ENCODE measurements around the gene CACUL1. TPM values are rescaled to one million over a fixed set of nuclear protein-coding genes. Genes with fewer than 3 reads are reported as not detected.
"Not testable (repeated sequence)": the region's sequence is repeated elsewhere in the genome, so short reads cannot be mapped to it uniquely, and the experiment has no call there.

Gene CACUL1
- total RNA-seq, 2 donors from 2014 or later: 37.9 to 49.3 TPM

GRCh38 chr10:118674226-118674919, 80.4 kb downstream of the CACUL1 start:
- Histone ChIP-seq H3K27me3 (no peaks in the 10 kb centered on the region), H3K9ac (ENCODE audit: low read depth in 2 of 2, low read length in 2 of 2) (no peak overlapping the region), H3K4me3 (no peak overlapping the region), H3K4me1 (no peaks in the 10 kb centered on the region), H3K9me3 (no peaks in the 10 kb centered on the region), H3K27ac (no peak overlapping the region), H3K36me3 (no peaks in the 10 kb centered on the region)
- no peak for DNase-seq
- intact Hi-C loops (cut with DNase I): no loop called here
- TF ChIP-seq CTCF (IDR thresholded peaks at IDR 0.05): no peak

GRCh38 chr10:118672766-118673715, 81.7 kb downstream of the CACUL1 start:
- H3K9ac ChIP-seq (ENCODE audit: low read depth in 2 of 2, low read length in 2 of 2): no peak overlapping the region
- H3K9me3 ChIP-seq: no peaks in the 10 kb centered on the region
- intact Hi-C loops (cut with DNase I): no loop called here
- DNase-seq: no peak
- H3K4me3 ChIP-seq: no peak overlapping the region
- H3K4me1 ChIP-seq: no peaks in the 10 kb centered on the region
- no peak overlapping the region for H3K27ac ChIP-seq
- TF ChIP-seq CTCF (IDR thresholded peaks at IDR 0.05): no peak
- no peaks in the 10 kb centered on the region for H3K27me3 ChIP-seq
- H3K36me3 ChIP-seq: no peaks in the 10 kb centered on the region

GRCh38 chr10:118672153-118672552, 82.6 kb downstream of the CACUL1 start:
- Histone ChIP-seq H3K27ac (no peak overlapping the region), H3K4me3 (no peak overlapping the region), H3K4me1 (no peaks in the 10 kb centered on the region), H3K9ac (ENCODE audit: low read depth in 2 of 2, low read length in 2 of 2) (no peak overlapping the region), H3K9me3 (no peaks in the 10 kb centered on the region), H3K36me3 (no peaks in the 10 kb centered on the region), H3K27me3 (no peaks in the 10 kb centered on the region)
- intact Hi-C loops (cut with DNase I): no loop called here
- no peak for TF ChIP-seq CTCF (IDR thresholded peaks at IDR 0.05)
- DNase-seq: no peak

GRCh38 chr10:118671221-118671620, 83.5 kb downstream of the CACUL1 start:
- H3K4me1 ChIP-seq; H3K36me3 ChIP-seq; intact Hi-C loops (cut with DNase I); H3K9ac ChIP-seq (ENCODE audit: low read depth in 2 of 2, low read length in 2 of 2); H3K27ac ChIP-seq; H3K4me3 ChIP-seq; DNase-seq; H3K27me3 ChIP-seq; H3K9me3 ChIP-seq: not testable (repeated sequence)

GRCh38 chr10:118670472-118671124, 84.2 kb downstream of the CACUL1 start:
- no peak for TF ChIP-seq CTCF (IDR thresholded peaks at IDR 0.05)
- no peak overlapping the region for H3K4me3 ChIP-seq
- no peak overlapping the region for H3K27ac ChIP-seq
- no peak overlapping the region for H3K9ac ChIP-seq (ENCODE audit: low read depth in 2 of 2, low read length in 2 of 2)
- H3K27me3 ChIP-seq: no peaks in the 10 kb centered on the region
- intact Hi-C loops (cut with DNase I): no loop called here
- H3K9me3 ChIP-seq: no peaks in the 10 kb centered on the region
- no peaks in the 10 kb centered on the region for H3K36me3 ChIP-seq
- no peak for DNase-seq
- H3K4me1 ChIP-seq: no peaks in the 10 kb centered on the region
